HFFc6 (cell line): ENCODE measurements around the gene HSPA12B. TPM values are rescaled to one million over a fixed set of nuclear protein-coding genes. Genes with fewer than 3 reads are reported as not detected.

ENCODE experiments used
- DNase-seq: peaks from one replicate; pipeline ENCODE4 v3.0.0-alpha.2; 2018
- H3K27ac Mint-ChIP-seq: 2 replicates; pipeline ENCODE4 v1.8.0; 2020; ENCODE audit warnings: mild to moderate bottlenecking, mixed read lengths
- H3K27me3 Mint-ChIP-seq: 2 replicates; pipeline ENCODE4 v1.8.0; 2021; ENCODE audit warnings: mild to moderate bottlenecking, moderate library complexity, mixed read lengths; ENCODE audit not compliant: insufficient read depth
- H3K36me3 Mint-ChIP-seq: 2 replicates; pipeline ENCODE4 v1.8.0; 2021; ENCODE audit warnings: low read depth, mixed read lengths
- H3K4me1 Mint-ChIP-seq: 2 replicates; pipeline ENCODE4 v1.8.0; 2020; ENCODE audit warnings: low read depth, mixed read lengths
- H3K4me3 Mint-ChIP-seq: 2 replicates; pipeline ENCODE4 v1.8.0; 2020; ENCODE audit warnings: mild to moderate bottlenecking, moderate library complexity, mixed read lengths
- H3K9me3 Mint-ChIP-seq: 2 replicates; pipeline ENCODE4 v1.8.0; 2020; ENCODE audit warnings: mild to moderate bottlenecking, mixed read lengths
- total RNA-seq, 6 experiments: library from RNA; stranded (reverse); fragmentation: NEBNext Ultra II Directional; extraction: Animal tissue kit (Norgen Biotek cat#: 25700); gene quantifications; 2 replicates in 1 of 6; 3 replicates in 5 of 6; pipeline ENCODE4 v1.2.3, GENCODE V29; 2021
- TF ChIP-seq, protein P1 (sequence below): fragments of 200-600 bp; sonication (generic); IDR thresholded peaks from 2 replicates; pipeline ENCODE4 v1.5.0; 2021; ENCODE audit warnings: antibody characterized with exemption, mild to moderate bottlenecking

HSPA12B gene
- total RNA-seq, 6 experiments from 2014 or later, result not detected

DNA sequence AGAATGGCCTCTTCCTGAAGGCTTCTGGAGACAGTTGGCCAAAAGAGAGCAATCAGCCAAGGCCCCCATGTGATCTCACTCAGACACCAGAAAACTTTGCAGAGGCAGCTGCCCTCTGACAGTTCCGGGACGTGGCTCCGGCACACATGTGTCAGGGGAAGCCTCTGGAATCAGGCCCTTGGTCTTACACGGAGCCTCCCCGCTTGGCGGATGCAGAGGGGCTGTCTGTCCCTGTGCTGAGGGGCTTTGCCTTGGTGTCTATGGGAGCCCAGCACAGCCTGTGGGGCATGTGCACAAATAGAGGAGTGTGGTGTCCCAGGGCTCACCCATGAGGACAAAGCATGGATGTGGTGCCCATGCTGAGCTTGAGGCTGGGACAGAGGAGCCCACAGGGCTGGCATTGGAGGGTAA lies 33.9 kb upstream of the HSPA12B start:
- H3K4me3 Mint-ChIP-seq, result no peak overlapping the region
- no peaks in the 10 kb centered on the region for H3K4me1 Mint-ChIP-seq
- H3K9me3 Mint-ChIP-seq, result no peaks in the 10 kb centered on the region
- no peaks in the 10 kb centered on the region for H3K36me3 Mint-ChIP-seq
- peaks cover 12% of the 10 kb centered on the region for H3K27me3 Mint-ChIP-seq
- H3K27ac Mint-ChIP-seq, result no peak overlapping the region
- DNase-seq, result no peak
- TF ChIP-seq, protein P1, sequence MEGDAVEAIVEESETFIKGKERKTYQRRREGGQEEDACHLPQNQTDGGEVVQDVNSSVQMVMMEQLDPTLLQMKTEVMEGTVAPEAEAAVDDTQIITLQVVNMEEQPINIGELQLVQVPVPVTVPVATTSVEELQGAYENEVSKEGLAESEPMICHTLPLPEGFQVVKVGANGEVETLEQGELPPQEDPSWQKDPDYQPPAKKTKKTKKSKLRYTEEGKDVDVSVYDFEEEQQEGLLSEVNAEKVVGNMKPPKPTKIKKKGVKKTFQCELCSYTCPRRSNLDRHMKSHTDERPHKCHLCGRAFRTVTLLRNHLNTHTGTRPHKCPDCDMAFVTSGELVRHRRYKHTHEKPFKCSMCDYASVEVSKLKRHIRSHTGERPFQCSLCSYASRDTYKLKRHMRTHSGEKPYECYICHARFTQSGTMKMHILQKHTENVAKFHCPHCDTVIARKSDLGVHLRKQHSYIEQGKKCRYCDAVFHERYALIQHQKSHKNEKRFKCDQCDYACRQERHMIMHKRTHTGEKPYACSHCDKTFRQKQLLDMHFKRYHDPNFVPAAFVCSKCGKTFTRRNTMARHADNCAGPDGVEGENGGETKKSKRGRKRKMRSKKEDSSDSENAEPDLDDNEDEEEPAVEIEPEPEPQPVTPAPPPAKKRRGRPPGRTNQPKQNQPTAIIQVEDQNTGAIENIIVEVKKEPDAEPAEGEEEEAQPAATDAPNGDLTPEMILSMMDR, result no peak

DNA sequence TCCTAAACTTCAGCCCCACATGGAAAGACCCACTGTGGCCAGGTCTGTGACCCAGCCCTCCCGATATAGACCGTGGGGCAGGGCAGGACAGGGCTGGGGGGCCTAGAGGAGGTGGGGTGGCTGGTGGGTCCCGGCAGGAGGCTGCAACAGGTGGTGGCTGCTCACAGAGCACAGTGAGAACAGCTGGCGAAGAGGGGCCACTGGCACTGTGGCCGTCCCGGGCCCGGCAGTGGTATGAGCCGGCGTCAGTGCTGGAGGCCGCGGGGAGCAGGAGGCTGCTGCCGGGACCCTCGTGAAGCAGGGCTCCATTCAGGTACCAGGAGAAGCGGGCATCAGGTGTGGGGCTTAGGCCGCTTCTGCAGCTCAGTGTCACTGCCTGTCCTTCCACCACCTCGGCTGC lies 33.4 kb upstream of the HSPA12B start:
- no peak overlapping the region for H3K27ac Mint-ChIP-seq
- peaks cover 16% of the 10 kb centered on the region for H3K27me3 Mint-ChIP-seq
- H3K36me3 Mint-ChIP-seq, result no peaks in the 10 kb centered on the region
- TF ChIP-seq, protein P1, result no peak
- H3K4me3 Mint-ChIP-seq, result no peak overlapping the region
- no peaks in the 10 kb centered on the region for H3K4me1 Mint-ChIP-seq
- no peaks in the 10 kb centered on the region for H3K9me3 Mint-ChIP-seq
- no peak for DNase-seq

DNA sequence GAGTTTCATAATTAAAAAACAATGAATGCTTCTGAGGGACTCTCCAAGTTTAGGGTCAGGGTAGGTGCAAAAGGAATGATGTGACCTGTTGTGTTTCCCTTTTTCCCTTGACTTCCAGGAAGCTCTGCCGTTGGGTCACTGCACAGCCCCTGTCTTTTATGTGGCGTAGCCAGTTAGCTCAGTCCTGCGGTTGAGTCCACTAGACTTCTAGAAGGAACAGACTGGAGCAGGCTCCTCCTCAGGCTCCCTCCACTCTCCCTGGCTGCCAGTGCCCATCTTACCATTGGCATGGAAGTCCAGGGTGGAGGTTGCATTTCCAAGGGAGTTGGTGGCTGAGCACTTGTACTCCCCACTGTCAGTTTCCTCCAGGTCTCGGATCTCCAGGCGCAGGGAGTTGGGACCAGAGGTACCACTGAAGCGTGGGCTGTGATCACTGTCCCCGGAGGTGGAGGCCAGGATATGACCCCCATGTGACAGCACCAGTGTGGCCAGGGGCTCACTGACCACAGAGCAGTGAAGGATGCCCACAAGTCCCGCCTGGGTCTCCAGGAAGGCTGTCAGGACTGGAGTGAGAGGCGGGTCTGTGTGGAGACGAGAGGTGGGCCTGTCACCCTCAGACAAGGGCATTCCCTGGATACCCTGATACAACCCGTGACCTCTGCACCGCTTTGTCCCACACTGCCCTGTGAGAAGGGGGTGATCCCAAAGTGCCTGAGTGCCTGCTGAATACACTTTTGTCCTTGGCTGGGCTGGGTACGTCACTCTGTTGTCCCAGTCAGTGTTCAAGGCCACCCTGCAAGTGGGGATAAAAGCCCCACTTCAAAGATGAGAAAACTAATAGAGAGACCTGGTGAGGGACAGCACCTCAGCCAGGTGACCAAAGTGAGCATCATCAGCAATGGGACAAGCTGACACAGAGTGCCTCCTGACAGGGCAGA lies 31.2 kb upstream of the HSPA12B start:
- TF ChIP-seq, protein P1, result no peak
- Mint-ChIP-seq H3K4me1 (no peaks in the 10 kb centered on the region), H3K27me3 (peaks cover 20% of the 10 kb centered on the region), H3K4me3 (no peak overlapping the region), H3K9me3 (no peaks in the 10 kb centered on the region), H3K36me3 (no peaks in the 10 kb centered on the region), H3K27ac (no peak overlapping the region)
- no peak for DNase-seq

DNA sequence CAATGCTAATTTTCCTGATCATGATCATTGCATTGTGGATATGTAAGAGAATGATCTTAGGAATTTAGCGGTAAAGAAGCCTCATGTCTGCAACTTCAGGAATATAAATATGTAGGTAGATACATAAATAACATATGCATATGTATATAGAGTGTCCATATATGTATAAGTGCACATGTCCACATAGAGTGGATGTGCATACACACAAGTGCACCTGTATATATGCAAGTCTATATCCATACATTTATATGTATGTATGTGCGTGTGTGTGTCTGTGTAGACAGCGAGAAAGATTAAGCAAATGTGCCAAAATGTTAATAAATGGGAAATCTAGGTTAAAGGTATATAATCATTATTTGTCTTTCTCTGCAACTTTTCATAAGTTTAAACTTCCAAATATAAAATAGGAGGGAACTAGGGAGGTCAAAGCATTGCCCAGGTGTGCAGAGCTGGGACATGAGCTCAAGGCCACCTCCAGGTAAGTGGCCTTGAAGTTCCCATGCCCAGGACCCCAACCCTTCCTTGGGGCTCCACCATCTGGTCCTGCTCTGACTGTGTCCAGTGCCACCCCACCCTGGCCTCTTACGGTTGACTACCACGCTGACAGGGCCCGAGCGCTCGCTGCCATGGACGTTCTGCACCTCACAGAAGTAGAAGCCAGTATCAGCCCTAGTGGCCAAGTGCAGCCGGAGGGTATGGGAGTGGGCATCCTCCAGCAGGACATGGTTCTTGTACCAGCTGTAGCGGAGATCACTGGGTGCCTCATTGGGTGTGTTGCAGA lies 29.7 kb upstream of the HSPA12B start:
- H3K9me3 Mint-ChIP-seq, result no peaks in the 10 kb centered on the region
- TF ChIP-seq, protein P1, result no peak
- H3K4me3 Mint-ChIP-seq, result no peak overlapping the region
- H3K4me1 Mint-ChIP-seq, result peaks cover 7% of the 10 kb centered on the region; the same call in 1 of the 2 replicates
- H3K36me3 Mint-ChIP-seq, result no peaks in the 10 kb centered on the region
- H3K27ac Mint-ChIP-seq, result no peak overlapping the region
- H3K27me3 Mint-ChIP-seq, result peaks cover 16% of the 10 kb centered on the region
- no peak for DNase-seq

DNA sequence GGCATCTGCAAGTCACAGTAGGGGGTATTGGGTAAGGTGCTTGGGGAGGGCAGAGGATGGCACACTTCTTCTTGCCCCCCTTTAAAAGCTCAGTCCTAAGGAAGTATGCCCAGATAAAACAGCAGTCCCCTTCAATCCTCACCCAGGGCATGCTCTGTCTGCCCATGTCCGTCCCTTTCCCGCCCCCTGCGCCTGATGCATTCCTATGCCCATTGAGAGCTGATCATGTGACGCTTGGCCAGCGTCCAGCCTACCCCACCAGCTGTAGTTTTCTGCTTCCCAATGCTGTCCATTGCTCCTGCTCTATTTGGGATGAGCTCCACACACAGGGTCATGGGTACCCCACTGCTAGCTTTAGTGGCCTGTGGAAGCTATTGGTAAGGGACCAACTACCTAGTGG lies 28.4 kb upstream of the HSPA12B start:
- Mint-ChIP-seq H3K9me3 (no peaks in the 10 kb centered on the region), H3K4me1 (peaks cover 7% of the 10 kb centered on the region; the same call in 1 of the 2 replicates), H3K27me3 (peaks cover 9% of the 10 kb centered on the region), H3K27ac (no peak overlapping the region), H3K4me3 (no peak overlapping the region), H3K36me3 (no peaks in the 10 kb centered on the region)
- TF ChIP-seq, protein P1, result no peak
- no peak for DNase-seq
